SK-N-SH (cell line): ENCODE measurements around the gene DAB1.
A peak's percentile ranks its signal among the peaks of the same experiment; 100 is the strongest.

ENCODE experiments used
- EP300 ChIP-seq, 2 experiments: IDR thresholded peaks; 2 replicates each; pipeline versions ENCODE4 v1.4.0 to v1.6.1; 2012; ENCODE audit warnings: borderline replicate concordance in 1 of 2, low read depth in 1 of 2, low read length in 1 of 2
- EZH2phosphoT487 ChIP-seq: fragments of 200-600 bp; sonication (generic); IDR thresholded peaks from 2 replicates; pipeline ENCODE4 v1.6.1; 2017; ENCODE audit warnings: low read depth, mixed run types, mild to moderate bottlenecking, antibody characterized with exemption, moderate library complexity, borderline replicate concordance
- JUND ChIP-seq: IDR thresholded peaks from 2 replicates; pipeline ENCODE4 v1.4.0; 2012
- MXI1 ChIP-seq: IDR thresholded peaks from 2 replicates; pipeline ENCODE4 v1.6.1; 2012; ENCODE audit warnings: mild to moderate bottlenecking, low read depth, low read length, improper control_type of control experiment
- RXRA ChIP-seq: IDR thresholded peaks from 2 replicates; pipeline ENCODE4 v1.4.0; 2012; ENCODE audit warnings: low read depth, mild to moderate bottlenecking, borderline replicate concordance
- SMC3 ChIP-seq: IDR thresholded peaks from 2 replicates; pipeline ENCODE4 v1.6.1; 2012; ENCODE audit warnings: low read depth, low read length, improper control_type of control experiment
- TCF12 ChIP-seq: IDR thresholded peaks from 2 replicates; pipeline ENCODE4 v1.4.0; 2012
- YY1 ChIP-seq: IDR thresholded peaks from 2 replicates; pipeline ENCODE4 v1.4.0; 2012; ENCODE audit warnings: low read depth, mild to moderate bottlenecking
- TF ChIP-seq, protein P1 (sequence below): IDR thresholded peaks from 2 replicates; pipeline ENCODE4 v1.6.1; 2012; ENCODE audit warnings: mild to moderate bottlenecking, low read depth, low read length, moderate library complexity
- TF ChIP-seq, protein P2 (sequence below): fragments of 200-600 bp; sonication (generic); IDR thresholded peaks from 2 replicates; pipeline ENCODE4 v1.6.1; 2017; ENCODE audit warnings: antibody characterized with exemption, mild to moderate bottlenecking, moderate library complexity
- TF ChIP-seq, protein P3 (sequence below): IDR thresholded peaks from 2 replicates; pipeline ENCODE4 v1.4.0; 2012; ENCODE audit warnings: low read depth
- TF ChIP-seq, protein P4 (sequence below): IDR thresholded peaks from 2 replicates; pipeline ENCODE4; 2012
- TF ChIP-seq, protein P5 (sequence below): fragments of 150-350 bp; IDR thresholded peaks from 2 replicates; pipeline ENCODE4 v1.6.1; 2017; ENCODE audit warnings: antibody characterized with exemption, low read length, low read depth, borderline replicate concordance

DNA sequence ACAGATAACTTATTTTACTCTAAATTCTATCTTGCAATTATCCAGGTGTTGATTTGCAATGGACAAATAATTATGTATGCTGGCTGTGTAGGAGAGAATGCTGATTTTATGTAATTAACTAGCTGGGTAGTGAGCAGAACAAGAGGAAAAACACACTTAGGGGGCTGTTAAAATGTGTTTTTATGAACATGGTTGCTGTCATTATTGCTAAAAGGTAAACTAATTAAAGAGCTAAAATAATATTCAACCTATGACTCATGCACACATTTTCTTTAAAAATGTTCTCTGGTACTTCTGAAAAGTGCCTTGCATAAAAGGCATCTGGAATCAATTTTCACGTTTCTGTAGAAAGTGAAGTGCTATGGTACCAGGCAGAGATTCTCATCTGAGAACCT is 265.3 kb downstream of the DAB1 start:
- TF ChIP-seq EZH2phosphoT487: no peak
- TF ChIP-seq, protein P1, sequence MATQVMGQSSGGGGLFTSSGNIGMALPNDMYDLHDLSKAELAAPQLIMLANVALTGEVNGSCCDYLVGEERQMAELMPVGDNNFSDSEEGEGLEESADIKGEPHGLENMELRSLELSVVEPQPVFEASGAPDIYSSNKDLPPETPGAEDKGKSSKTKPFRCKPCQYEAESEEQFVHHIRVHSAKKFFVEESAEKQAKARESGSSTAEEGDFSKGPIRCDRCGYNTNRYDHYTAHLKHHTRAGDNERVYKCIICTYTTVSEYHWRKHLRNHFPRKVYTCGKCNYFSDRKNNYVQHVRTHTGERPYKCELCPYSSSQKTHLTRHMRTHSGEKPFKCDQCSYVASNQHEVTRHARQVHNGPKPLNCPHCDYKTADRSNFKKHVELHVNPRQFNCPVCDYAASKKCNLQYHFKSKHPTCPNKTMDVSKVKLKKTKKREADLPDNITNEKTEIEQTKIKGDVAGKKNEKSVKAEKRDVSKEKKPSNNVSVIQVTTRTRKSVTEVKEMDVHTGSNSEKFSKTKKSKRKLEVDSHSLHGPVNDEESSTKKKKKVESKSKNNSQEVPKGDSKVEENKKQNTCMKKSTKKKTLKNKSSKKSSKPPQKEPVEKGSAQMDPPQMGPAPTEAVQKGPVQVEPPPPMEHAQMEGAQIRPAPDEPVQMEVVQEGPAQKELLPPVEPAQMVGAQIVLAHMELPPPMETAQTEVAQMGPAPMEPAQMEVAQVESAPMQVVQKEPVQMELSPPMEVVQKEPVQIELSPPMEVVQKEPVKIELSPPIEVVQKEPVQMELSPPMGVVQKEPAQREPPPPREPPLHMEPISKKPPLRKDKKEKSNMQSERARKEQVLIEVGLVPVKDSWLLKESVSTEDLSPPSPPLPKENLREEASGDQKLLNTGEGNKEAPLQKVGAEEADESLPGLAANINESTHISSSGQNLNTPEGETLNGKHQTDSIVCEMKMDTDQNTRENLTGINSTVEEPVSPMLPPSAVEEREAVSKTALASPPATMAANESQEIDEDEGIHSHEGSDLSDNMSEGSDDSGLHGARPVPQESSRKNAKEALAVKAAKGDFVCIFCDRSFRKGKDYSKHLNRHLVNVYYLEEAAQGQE: no peak
- TF ChIP-seq, protein P2, sequence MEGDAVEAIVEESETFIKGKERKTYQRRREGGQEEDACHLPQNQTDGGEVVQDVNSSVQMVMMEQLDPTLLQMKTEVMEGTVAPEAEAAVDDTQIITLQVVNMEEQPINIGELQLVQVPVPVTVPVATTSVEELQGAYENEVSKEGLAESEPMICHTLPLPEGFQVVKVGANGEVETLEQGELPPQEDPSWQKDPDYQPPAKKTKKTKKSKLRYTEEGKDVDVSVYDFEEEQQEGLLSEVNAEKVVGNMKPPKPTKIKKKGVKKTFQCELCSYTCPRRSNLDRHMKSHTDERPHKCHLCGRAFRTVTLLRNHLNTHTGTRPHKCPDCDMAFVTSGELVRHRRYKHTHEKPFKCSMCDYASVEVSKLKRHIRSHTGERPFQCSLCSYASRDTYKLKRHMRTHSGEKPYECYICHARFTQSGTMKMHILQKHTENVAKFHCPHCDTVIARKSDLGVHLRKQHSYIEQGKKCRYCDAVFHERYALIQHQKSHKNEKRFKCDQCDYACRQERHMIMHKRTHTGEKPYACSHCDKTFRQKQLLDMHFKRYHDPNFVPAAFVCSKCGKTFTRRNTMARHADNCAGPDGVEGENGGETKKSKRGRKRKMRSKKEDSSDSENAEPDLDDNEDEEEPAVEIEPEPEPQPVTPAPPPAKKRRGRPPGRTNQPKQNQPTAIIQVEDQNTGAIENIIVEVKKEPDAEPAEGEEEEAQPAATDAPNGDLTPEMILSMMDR: no peak
- TF ChIP-seq, protein P3, sequence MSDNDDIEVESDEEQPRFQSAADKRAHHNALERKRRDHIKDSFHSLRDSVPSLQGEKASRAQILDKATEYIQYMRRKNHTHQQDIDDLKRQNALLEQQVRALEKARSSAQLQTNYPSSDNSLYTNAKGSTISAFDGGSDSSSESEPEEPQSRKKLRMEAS: no peak
- TF ChIP-seq EP300 (IDR thresholded peaks at IDR 0.05; ENCODE audit: borderline replicate concordance in 1 of 2, low read depth in 1 of 2, low read length in 1 of 2): 0 out of 4 replicates have a peak, but pooled peaks have one; percentile 13
- peak; percentile 38 for TF ChIP-seq JUND
- no peak for TF ChIP-seq SMC3
- peak; percentile 81 for TF ChIP-seq TCF12
- no peak for TF ChIP-seq YY1
- TF ChIP-seq MXI1: no peak
- TF ChIP-seq RXRA: no peak
- TF ChIP-seq, protein P4, sequence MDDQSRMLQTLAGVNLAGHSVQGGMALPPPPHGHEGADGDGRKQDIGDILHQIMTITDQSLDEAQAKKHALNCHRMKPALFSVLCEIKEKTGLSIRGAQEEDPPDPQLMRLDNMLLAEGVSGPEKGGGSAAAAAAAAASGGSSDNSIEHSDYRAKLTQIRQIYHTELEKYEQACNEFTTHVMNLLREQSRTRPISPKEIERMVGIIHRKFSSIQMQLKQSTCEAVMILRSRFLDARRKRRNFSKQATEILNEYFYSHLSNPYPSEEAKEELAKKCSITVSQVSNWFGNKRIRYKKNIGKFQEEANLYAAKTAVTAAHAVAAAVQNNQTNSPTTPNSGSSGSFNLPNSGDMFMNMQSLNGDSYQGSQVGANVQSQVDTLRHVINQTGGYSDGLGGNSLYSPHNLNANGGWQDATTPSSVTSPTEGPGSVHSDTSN: no peak
- TF ChIP-seq, protein P5, sequence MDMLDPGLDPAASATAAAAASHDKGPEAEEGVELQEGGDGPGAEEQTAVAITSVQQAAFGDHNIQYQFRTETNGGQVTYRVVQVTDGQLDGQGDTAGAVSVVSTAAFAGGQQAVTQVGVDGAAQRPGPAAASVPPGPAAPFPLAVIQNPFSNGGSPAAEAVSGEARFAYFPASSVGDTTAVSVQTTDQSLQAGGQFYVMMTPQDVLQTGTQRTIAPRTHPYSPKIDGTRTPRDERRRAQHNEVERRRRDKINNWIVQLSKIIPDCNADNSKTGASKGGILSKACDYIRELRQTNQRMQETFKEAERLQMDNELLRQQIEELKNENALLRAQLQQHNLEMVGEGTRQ: no peak
